ENCODE results near the gene ZNF576.
A peak's percentile ranks its signal among the peaks of the same experiment; 100 is the strongest.
"Not testable (repeated sequence)": the region's sequence is repeated elsewhere in the genome, so short reads cannot be mapped to it uniquely, and the experiment has no call there.

Gene ZNF576

GRCh38 chr19:43628646-43629326, 32.4 kb downstream of the ZNF576 start:
- Histone ChIP-seq H3K27ac (ENCODE audit: low read depth, low read length) (no peak overlapping the region), H3K36me3 (ENCODE audit: control insufficient read depth, insufficient read depth, low read length) (no peaks in the 10 kb centered on the region), H3K27me3 (ENCODE audit: control insufficient read depth, insufficient read depth, low read length) (peaks cover 4% of the 10 kb centered on the region; the same call in 1 of the 2 replicates), H3K9me3 (ENCODE audit: control insufficient read depth, insufficient read depth, low read length) (no peaks in the 10 kb centered on the region), H3K4me1 (ENCODE audit: control insufficient read depth, insufficient read depth, low read length) (peaks cover 3% of the 10 kb centered on the region; the same call in 1 of the 2 replicates), H3K9ac (ENCODE audit: low read depth, low read length) (no peak overlapping the region), H3K4me3 (ENCODE audit: low read depth, low read length) (no peak overlapping the region)

GRCh38 chr19:43631491-43631890, 35.1 kb downstream of the ZNF576 start:
- Histone ChIP-seq H3K4me3 (ENCODE audit: low read depth, low read length) (no peak overlapping the region), H3K9me3 (ENCODE audit: control insufficient read depth, insufficient read depth, low read length) (no peaks in the 10 kb centered on the region), H3K4me1 (ENCODE audit: control insufficient read depth, insufficient read depth, low read length) (peaks cover 17% of the 10 kb centered on the region), H3K36me3 (ENCODE audit: control insufficient read depth, insufficient read depth, low read length) (no peaks in the 10 kb centered on the region), H3K27ac (ENCODE audit: low read depth, low read length) (no peak overlapping the region), H3K9ac (ENCODE audit: low read depth, low read length) (no peak overlapping the region), H3K27me3 (ENCODE audit: control insufficient read depth, insufficient read depth, low read length) (peaks cover 7% of the 10 kb centered on the region; the same call in 1 of the 2 replicates)

- no peaks in the 10 kb centered on the region for H3K36me3 ChIP-seq (ENCODE audit: control insufficient read depth, insufficient read depth, low read length)
- no peak overlapping the region for H3K27ac ChIP-seq (ENCODE audit: low read depth, low read length)
- no peak overlapping the region for H3K9ac ChIP-seq (ENCODE audit: low read depth, low read length)
- H3K4me1 ChIP-seq (ENCODE audit: control insufficient read depth, insufficient read depth, low read length) = peaks cover 17% of the 10 kb centered on the region
- no peaks in the 10 kb centered on the region for H3K9me3 ChIP-seq (ENCODE audit: control insufficient read depth, insufficient read depth, low read length)
- no peak overlapping the region for H3K4me3 ChIP-seq (ENCODE audit: low read depth, low read length)
- peaks cover 26% of the 10 kb centered on the region for H3K27me3 ChIP-seq (ENCODE audit: control insufficient read depth, insufficient read depth, low read length)
Observed at GRCh38 chr19:43633520-43633919, 37.1 kb downstream of the ZNF576 start.

GRCh38 chr19:43634068-43634467, 37.7 kb downstream of the ZNF576 start:
- H3K4me3 ChIP-seq (ENCODE audit: low read depth, low read length) = no peak overlapping the region
- H3K4me1 ChIP-seq (ENCODE audit: control insufficient read depth, insufficient read depth, low read length) = peaks cover 21% of the 10 kb centered on the region
- no peaks in the 10 kb centered on the region for H3K9me3 ChIP-seq (ENCODE audit: control insufficient read depth, insufficient read depth, low read length)
- H3K27ac ChIP-seq (ENCODE audit: low read depth, low read length) = no peak overlapping the region
- H3K9ac ChIP-seq (ENCODE audit: low read depth, low read length) = no peak overlapping the region
- no peaks in the 10 kb centered on the region for H3K36me3 ChIP-seq (ENCODE audit: control insufficient read depth, insufficient read depth, low read length)
- peaks cover 27% of the 10 kb centered on the region for H3K27me3 ChIP-seq (ENCODE audit: control insufficient read depth, insufficient read depth, low read length)

GRCh38 chr19:43634506-43634871, 38.1 kb downstream of the ZNF576 start:
- Histone ChIP-seq H3K4me1 (ENCODE audit: control insufficient read depth, insufficient read depth, low read length) (peaks cover 23% of the 10 kb centered on the region), H3K9me3 (ENCODE audit: control insufficient read depth, insufficient read depth, low read length) (no peaks in the 10 kb centered on the region), H3K36me3 (ENCODE audit: control insufficient read depth, insufficient read depth, low read length) (no peaks in the 10 kb centered on the region), H3K9ac (ENCODE audit: low read depth, low read length) (peak overlapping the region; percentile 58; the same call in 1 of the 2 replicates), H3K4me3 (ENCODE audit: low read depth, low read length) (peak overlapping the region; percentile 59), H3K27me3 (ENCODE audit: control insufficient read depth, insufficient read depth, low read length) (peaks cover 31% of the 10 kb centered on the region), H3K27ac (ENCODE audit: low read depth, low read length) (no peak overlapping the region)

DNA sequence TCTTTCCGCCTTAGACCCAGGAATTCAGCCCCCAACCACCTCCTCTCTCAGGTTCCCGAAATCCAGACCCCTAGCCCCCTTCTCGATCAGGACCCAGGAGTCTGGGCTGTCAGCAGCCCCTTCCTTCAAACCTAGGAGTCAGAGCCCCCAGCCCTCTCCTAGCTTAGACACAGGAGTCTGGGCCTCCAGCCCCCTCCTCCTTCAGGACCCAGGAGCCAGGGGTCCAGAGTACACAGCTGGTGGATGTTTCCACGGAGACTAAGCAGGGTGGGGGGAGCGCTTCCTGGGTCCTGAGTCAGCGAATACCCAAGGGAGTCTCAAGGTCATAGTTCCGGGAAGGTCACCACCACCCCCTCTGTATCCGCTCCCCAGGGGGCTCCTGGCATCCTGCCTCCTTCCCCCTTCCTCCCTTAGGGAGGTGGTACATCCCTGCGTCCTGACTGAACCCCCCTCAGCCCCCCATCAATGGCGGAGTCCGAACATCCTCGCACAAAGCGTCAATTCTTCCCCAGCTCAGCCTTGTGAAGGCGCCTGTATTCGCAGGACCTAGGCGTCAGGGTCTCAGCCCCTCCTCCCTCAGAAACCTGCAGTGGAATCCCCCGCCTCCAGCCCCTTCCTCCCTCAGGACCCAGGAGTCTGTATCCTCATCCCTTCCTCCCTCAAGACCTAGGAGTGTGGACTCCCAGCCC, 38.6 kb downstream of the ZNF576 start:
- Histone ChIP-seq H3K27me3 (ENCODE audit: control insufficient read depth, insufficient read depth, low read length) (peaks cover 33% of the 10 kb centered on the region), H3K4me3 (ENCODE audit: low read depth, low read length) (peak overlapping the region; percentile 59), H3K9ac (ENCODE audit: low read depth, low read length) (peak overlapping the region; percentile 58), H3K4me1 (ENCODE audit: control insufficient read depth, insufficient read depth, low read length) (peaks cover 23% of the 10 kb centered on the region), H3K27ac (ENCODE audit: low read depth, low read length) (peak overlapping the region; percentile 64), H3K9me3 (ENCODE audit: control insufficient read depth, insufficient read depth, low read length) (no peaks in the 10 kb centered on the region), H3K36me3 (ENCODE audit: control insufficient read depth, insufficient read depth, low read length) (no peaks in the 10 kb centered on the region)

DNA sequence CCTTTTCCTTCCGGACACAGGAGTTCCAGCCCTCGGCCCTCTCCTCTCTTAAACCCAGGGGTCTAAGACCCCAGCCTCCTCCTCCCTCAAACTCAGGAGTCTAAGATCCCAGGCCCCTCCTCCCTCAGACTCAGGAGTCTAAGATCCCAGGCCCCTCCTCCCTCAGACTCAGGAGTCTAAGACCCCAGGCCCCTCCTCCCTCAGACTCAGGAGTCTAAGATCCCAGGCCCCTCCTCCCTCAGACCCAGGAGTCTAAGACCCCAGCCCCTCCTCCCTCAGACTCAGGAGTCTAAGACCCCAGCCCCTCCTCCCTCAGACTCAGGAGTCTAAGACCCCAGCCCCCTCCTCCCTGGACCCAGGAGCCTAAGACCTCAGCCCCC, 39.2 kb downstream of the ZNF576 start:
- not testable (repeated sequence) for H3K9ac ChIP-seq (ENCODE audit: low read depth, low read length); H3K9me3 ChIP-seq (ENCODE audit: control insufficient read depth, insufficient read depth, low read length); H3K36me3 ChIP-seq (ENCODE audit: control insufficient read depth, insufficient read depth, low read length)
- Histone ChIP-seq H3K4me1 (ENCODE audit: control insufficient read depth, insufficient read depth, low read length) (peaks cover 23% of the 10 kb centered on the region), H3K27ac (ENCODE audit: low read depth, low read length) (peak overlapping the region; percentile 64), H3K4me3 (ENCODE audit: low read depth, low read length) (peak overlapping the region; percentile 59), H3K27me3 (ENCODE audit: control insufficient read depth, insufficient read depth, low read length) (peaks cover 38% of the 10 kb centered on the region)

DNA sequence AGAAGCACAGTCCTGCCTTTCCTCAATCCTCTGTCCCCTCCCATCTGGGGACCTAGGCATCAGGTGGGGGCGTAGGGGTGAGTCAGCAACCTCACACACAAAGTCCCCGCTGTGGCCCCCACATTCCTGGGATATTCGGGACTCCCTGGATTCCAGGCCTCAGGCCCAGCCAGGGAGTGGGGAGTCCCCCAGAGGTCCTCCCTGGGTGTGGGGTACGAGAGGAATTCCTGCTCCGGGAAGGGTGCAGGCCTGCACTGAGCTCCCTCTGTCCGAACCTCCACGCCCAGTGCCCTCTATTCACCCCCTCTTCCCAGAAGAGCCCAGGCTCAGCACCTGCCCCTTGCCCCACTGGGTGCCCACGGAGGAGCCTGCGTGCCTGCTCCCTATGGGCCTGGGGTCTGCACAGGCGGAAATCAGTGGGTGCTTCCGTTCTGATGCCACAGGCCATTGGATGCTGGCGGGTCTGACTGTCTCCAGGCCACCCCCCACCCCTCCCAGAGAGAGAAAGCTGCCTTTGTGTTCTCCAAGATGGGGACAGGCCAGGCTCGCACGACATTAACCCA, 39.8 kb downstream of the ZNF576 start:
- H3K4me1 ChIP-seq (ENCODE audit: control insufficient read depth, insufficient read depth, low read length) = peaks cover 23% of the 10 kb centered on the region
- no peaks in the 10 kb centered on the region for H3K9me3 ChIP-seq (ENCODE audit: control insufficient read depth, insufficient read depth, low read length)
- H3K9ac ChIP-seq (ENCODE audit: low read depth, low read length) = no peak overlapping the region
- H3K36me3 ChIP-seq (ENCODE audit: control insufficient read depth, insufficient read depth, low read length) = no peaks in the 10 kb centered on the region
- peak overlapping the region; percentile 60 for H3K27ac ChIP-seq (ENCODE audit: low read depth, low read length)
- H3K4me3 ChIP-seq (ENCODE audit: low read depth, low read length) = peak overlapping the region; percentile 16; the same call in 1 of the 2 replicates
- H3K27me3 ChIP-seq (ENCODE audit: control insufficient read depth, insufficient read depth, low read length) = peaks cover 45% of the 10 kb centered on the region

DNA sequence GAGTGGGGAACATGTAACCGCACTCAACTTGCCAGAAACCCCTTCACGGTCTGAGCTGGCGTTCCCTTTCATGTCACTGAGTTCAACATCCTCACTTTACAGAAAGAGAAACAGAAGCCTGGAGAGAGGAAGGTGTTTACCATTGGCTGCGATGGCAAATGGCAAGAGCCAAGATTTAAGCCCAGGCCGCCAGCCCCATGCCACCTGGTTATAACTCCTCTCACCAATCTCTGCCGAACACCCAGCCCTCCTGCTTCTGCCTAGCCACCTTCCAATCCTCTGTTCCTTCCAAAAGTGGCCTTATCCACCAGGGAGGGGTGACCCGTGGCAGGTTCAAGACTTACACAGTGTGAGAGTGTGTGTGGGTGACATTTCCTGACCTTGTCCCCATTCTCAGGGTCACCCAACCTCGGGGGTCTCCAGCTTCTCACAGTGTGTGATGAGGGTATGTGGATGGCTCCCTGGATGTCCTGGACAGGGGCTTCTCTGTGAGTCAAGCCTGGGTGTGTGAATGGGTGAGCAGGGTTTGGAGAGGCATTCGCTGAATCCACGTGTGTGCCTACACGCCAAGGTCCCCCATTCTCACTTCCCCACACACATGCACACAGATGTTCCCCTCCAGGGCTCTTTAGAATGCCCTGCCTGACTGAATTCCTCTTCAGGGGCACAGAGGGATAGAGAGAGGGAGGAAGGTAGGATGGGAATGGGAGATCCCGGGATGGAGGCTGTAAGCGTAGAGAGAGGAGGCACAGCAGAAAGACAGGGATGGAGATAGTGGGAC, 42.0 kb downstream of the ZNF576 start:
- Histone ChIP-seq H3K27ac (ENCODE audit: low read depth, low read length) (no peak overlapping the region), H3K27me3 (ENCODE audit: control insufficient read depth, insufficient read depth, low read length) (peaks cover 52% of the 10 kb centered on the region), H3K36me3 (ENCODE audit: control insufficient read depth, insufficient read depth, low read length) (no peaks in the 10 kb centered on the region), H3K9ac (ENCODE audit: low read depth, low read length) (no peak overlapping the region), H3K9me3 (ENCODE audit: control insufficient read depth, insufficient read depth, low read length) (no peaks in the 10 kb centered on the region), H3K4me1 (ENCODE audit: control insufficient read depth, insufficient read depth, low read length) (peaks cover 23% of the 10 kb centered on the region), H3K4me3 (ENCODE audit: low read depth, low read length) (peak overlapping the region; percentile 72)

GRCh38 chr19:43638995-43639518, 42.7 kb downstream of the ZNF576 start:
- Histone ChIP-seq H3K27me3 (ENCODE audit: control insufficient read depth, insufficient read depth, low read length) (peaks cover 50% of the 10 kb centered on the region), H3K9ac (ENCODE audit: low read depth, low read length) (no peak overlapping the region), H3K4me3 (ENCODE audit: low read depth, low read length) (peak overlapping the region; percentile 72), H3K9me3 (ENCODE audit: control insufficient read depth, insufficient read depth, low read length) (no peaks in the 10 kb centered on the region), H3K36me3 (ENCODE audit: control insufficient read depth, insufficient read depth, low read length) (no peaks in the 10 kb centered on the region), H3K27ac (ENCODE audit: low read depth, low read length) (no peak overlapping the region), H3K4me1 (ENCODE audit: control insufficient read depth, insufficient read depth, low read length) (peaks cover 23% of the 10 kb centered on the region)
